Measurements from ENCODE around the gene RPL41.

- TF ChIP-seq, protein P1, sequence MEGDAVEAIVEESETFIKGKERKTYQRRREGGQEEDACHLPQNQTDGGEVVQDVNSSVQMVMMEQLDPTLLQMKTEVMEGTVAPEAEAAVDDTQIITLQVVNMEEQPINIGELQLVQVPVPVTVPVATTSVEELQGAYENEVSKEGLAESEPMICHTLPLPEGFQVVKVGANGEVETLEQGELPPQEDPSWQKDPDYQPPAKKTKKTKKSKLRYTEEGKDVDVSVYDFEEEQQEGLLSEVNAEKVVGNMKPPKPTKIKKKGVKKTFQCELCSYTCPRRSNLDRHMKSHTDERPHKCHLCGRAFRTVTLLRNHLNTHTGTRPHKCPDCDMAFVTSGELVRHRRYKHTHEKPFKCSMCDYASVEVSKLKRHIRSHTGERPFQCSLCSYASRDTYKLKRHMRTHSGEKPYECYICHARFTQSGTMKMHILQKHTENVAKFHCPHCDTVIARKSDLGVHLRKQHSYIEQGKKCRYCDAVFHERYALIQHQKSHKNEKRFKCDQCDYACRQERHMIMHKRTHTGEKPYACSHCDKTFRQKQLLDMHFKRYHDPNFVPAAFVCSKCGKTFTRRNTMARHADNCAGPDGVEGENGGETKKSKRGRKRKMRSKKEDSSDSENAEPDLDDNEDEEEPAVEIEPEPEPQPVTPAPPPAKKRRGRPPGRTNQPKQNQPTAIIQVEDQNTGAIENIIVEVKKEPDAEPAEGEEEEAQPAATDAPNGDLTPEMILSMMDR (conservative IDR thresholded peaks at IDR 0.05; ENCODE audit: low read depth, low read length) = peak; percentile 51
- TF ChIP-seq EZH2 (IDR thresholded peaks at IDR 0.05; ENCODE audit: low read length, unreplicated experiment) = no peak
Observed at GRCh38 chr12:56117778-56118687, 1.6 kb downstream of the RPL41 start, which contains the start of gene ZC3H10.
